HepG2 (cell line): Measurements from ENCODE around the gene TMEM221. TPM values are rescaled to one million over a fixed set of nuclear protein-coding genes. Genes with fewer than 3 reads are reported as not detected.

Source experiments
- EZH2 ChIP-seq: conservative IDR thresholded peaks from 2 replicates; pipeline ENCODE4 v1.6.1; 2012; ENCODE audit warnings: mild to moderate bottlenecking, low read depth, low read length, moderate library complexity
- NFKBIZ ChIP-seq: IDR thresholded peaks from 2 replicates; pipeline ENCODE4 v1.6.1; 2018; ENCODE audit warnings: missing genetic modification reagents, missing compliant biosample characterization
- NR2F1 ChIP-seq, 2 experiments: fragments of 450-650 bp in 1 of 2; formaldehyde crosslinking in 1 of 2; IDR thresholded peaks; 2 replicates each; pipeline versions ENCODE4 v1.5.0 to v1.6.1; 2016 to 2020; ENCODE audit warnings: mild to moderate bottlenecking in 1 of 2, missing compliant biosample characterization in 1 of 2, missing genetic modification reagents in 1 of 2, moderate library complexity in 1 of 2
- PAF1 ChIP-seq: IDR thresholded peaks from 2 replicates; pipeline ENCODE4 v1.6.1; 2016; ENCODE audit warnings: missing genetic modification reagents, missing compliant biosample characterization
- PHF20 ChIP-seq: sonication (generic); formaldehyde crosslinking; IDR thresholded peaks from 2 replicates; pipeline ENCODE4 v1.5.0; 2020; ENCODE audit warnings: mild to moderate bottlenecking, missing genetic modification reagents
- SMARCC2 ChIP-seq: fragments of 450-650 bp; IDR thresholded peaks from 2 replicates; pipeline ENCODE4 v1.6.1; 2017; ENCODE audit warnings: antibody characterized with exemption, mild to moderate bottlenecking
- SRF ChIP-seq: IDR thresholded peaks from 2 replicates; pipeline ENCODE4 v1.6.1; 2011; ENCODE audit warnings: mild to moderate bottlenecking, low read depth, low read length, moderate library complexity
- ZFX ChIP-seq: sonication (generic); formaldehyde crosslinking; IDR thresholded peaks from 2 replicates; pipeline ENCODE4 v1.4.0; 2020; ENCODE audit warnings: mild to moderate bottlenecking, low read depth, missing genetic modification reagents, moderate library complexity
- ZNF224 ChIP-seq: sonication (generic); formaldehyde crosslinking; IDR thresholded peaks from 2 replicates; pipeline ENCODE4 v1.5.0; 2020; ENCODE audit warnings: mild to moderate bottlenecking, missing genetic modification reagents
- ZNF430 ChIP-seq: sonication (generic); formaldehyde crosslinking; IDR thresholded peaks from 2 replicates; pipeline ENCODE4 v1.9.0; 2021; ENCODE audit warnings: mild to moderate bottlenecking, missing genetic modification reagents
- ZNF644 ChIP-seq: IDR thresholded peaks from 2 replicates; pipeline ENCODE4 v1.6.1; 2016; ENCODE audit warnings: low read depth
- ZNF678 ChIP-seq: sonication (generic); formaldehyde crosslinking; IDR thresholded peaks from 2 replicates; pipeline ENCODE4 v1.4.0; 2020; ENCODE audit warnings: mild to moderate bottlenecking, missing genetic modification reagents
- ZSCAN20 ChIP-seq: sonication (generic); formaldehyde crosslinking; IDR thresholded peaks from 2 replicates; pipeline ENCODE4 v1.4.0; 2020; ENCODE audit warnings: missing genetic modification reagents, mild to moderate bottlenecking, borderline replicate concordance
- polyA plus RNA-seq, 8 experiments: library from polyadenylated mRNA; depleted of rRNA in 3 of 8; stranded (reverse) in 7 of 8; unstranded in 1 of 8; fragments of >200 nt; fragmentation: Illumina TruSeq in 4 of 8; extraction: Trizol in 4 of 8; gene quantifications; 2 replicates each; pipeline versions ENCODE4 v1.2.1 to v1.2.3, GENCODE V29; 2011 to 2016; ENCODE audit warnings: low read depth in 4 of 8, missing spikeins in 1 of 8, mixed read lengths in 1 of 8; ENCODE audit not compliant: insufficient read depth in 1 of 8
- total RNA-seq, 5 experiments: library from RNA; depleted of rRNA; stranded (reverse); fragments of >200 nt; fragmentation: Illumina TruSeq; extraction: Trizol; gene quantifications; 2 replicates each; pipeline ENCODE4 v1.2.3, GENCODE V29; 2016; ENCODE audit warnings: low read depth in 1 of 5
- TF ChIP-seq, protein P1 (sequence below): sonication (generic); formaldehyde crosslinking; IDR thresholded peaks from 2 replicates; pipeline ENCODE4 v1.5.0; 2020; ENCODE audit warnings: missing genetic modification reagents
- TF ChIP-seq, protein P2 (sequence below): sonication (generic); formaldehyde crosslinking; IDR thresholded peaks from 2 replicates; pipeline ENCODE4 v1.5.0; 2020; ENCODE audit warnings: mild to moderate bottlenecking, missing genetic modification reagents
- TF ChIP-seq, protein P3 (sequence below): sonication (generic); formaldehyde crosslinking; IDR thresholded peaks from 2 replicates; pipeline ENCODE4 v1.4.0; 2020; ENCODE audit warnings: low read depth, mild to moderate bottlenecking, missing genetic modification reagents
- TF ChIP-seq, protein P4 (sequence below): IDR thresholded peaks from 2 replicates; pipeline ENCODE4 v1.6.1; 2016
- TF ChIP-seq, protein P5 (sequence below): sonication (generic); formaldehyde crosslinking; IDR thresholded peaks from 2 replicates; pipeline ENCODE4 v1.4.0; 2020; ENCODE audit warnings: missing genetic modification reagents
- TF ChIP-seq, protein P6 (sequence below): sonication (generic); formaldehyde crosslinking; IDR thresholded peaks from 2 replicates; pipeline ENCODE4 v1.4.0; 2020; ENCODE audit warnings: mild to moderate bottlenecking, missing genetic modification reagents, borderline replicate concordance

The TMEM221 gene
- total and polyA plus RNA-seq, 2 of the 13 experiments (the other 11 are each of a cell fraction or from before 2014, with no cell fraction given) = 0.33 to 0.77 TPM

DNA sequence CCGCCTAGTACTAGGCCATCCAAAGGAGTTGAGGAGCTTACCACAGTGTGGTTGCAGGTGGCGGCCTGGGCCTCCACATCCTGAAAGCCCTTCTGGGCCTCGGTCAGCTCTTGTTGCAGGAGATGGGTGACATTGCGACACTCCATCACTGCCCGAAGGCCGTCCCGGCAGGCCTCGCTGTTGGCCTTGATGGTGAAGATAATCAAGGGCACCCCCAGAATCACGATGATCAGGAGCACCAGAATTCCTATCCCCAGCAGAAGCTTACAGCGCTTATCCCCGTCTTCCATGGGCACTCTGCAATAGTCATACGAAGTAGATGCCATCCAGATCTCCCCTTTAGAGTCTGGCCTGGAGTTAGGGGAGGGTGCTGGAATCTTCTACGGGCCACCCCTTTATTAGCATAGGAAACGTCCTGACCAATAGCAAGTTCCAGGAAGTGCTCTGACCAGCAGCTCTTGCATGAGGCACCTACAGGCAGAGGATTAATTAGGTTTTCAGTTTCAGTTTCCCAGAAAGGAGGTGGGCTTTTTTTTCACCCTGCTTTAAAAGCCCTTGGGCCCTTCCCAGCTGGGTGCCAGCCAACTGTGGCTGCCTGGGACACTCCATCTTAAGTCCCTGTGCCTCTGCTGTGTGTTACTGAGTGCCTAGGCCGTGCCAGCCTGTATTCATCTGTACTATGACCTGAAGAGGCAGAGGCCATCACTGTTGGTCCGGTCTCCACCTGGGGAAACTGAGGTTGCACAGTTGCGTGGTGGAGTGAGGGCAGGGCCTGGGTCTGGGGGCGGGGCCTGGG lies 43.0 kb downstream of the TMEM221 start, which contains the start of gene BST2 (continued):
- TF ChIP-seq, protein P1, sequence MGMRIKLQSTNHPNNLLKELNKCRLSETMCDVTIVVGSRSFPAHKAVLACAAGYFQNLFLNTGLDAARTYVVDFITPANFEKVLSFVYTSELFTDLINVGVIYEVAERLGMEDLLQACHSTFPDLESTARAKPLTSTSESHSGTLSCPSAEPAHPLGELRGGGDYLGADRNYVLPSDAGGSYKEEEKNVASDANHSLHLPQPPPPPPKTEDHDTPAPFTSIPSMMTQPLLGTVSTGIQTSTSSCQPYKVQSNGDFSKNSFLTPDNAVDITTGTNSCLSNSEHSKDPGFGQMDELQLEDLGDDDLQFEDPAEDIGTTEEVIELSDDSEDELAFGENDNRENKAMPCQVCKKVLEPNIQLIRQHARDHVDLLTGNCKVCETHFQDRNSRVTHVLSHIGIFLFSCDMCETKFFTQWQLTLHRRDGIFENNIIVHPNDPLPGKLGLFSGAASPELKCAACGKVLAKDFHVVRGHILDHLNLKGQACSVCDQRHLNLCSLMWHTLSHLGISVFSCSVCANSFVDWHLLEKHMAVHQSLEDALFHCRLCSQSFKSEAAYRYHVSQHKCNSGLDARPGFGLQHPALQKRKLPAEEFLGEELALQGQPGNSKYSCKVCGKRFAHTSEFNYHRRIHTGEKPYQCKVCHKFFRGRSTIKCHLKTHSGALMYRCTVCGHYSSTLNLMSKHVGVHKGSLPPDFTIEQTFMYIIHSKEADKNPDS (CRISPR knock-in tag) = no peak
- TF ChIP-seq ZNF644 (CRISPR knock-in tag) (no peak), PAF1 (no peak), NFKBIZ (no peak; the same call in 1 of the 2 replicates), SRF (no peak), PHF20 (CRISPR knock-in tag) (peak; percentile 62), SMARCC2 (no peak), ZNF678 (CRISPR knock-in tag) (no peak), ZSCAN20 (CRISPR knock-in tag) (no peak), NR2F1 (CRISPR knock-in tag; IDR thresholded peaks at IDR 0.05) (no peak), ZFX (CRISPR knock-in tag) (peak; percentile 98), EZH2 (no peak), ZNF224 (CRISPR knock-in tag) (no peak), ZNF430 (CRISPR knock-in tag) (peak; percentile 20; the same call in 1 of the 2 replicates)
- TF ChIP-seq, protein P2, sequence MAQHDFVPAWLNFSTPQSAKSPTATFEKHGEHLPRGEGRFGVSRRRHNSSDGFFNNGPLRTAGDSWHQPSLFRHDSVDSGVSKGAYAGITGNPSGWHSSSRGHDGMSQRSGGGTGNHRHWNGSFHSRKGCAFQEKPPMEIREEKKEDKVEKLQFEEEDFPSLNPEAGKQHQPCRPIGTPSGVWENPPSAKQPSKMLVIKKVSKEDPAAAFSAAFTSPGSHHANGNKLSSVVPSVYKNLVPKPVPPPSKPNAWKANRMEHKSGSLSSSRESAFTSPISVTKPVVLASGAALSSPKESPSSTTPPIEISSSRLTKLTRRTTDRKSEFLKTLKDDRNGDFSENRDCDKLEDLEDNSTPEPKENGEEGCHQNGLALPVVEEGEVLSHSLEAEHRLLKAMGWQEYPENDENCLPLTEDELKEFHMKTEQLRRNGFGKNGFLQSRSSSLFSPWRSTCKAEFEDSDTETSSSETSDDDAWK (CRISPR knock-in tag) = no peak
- TF ChIP-seq, protein P3, sequence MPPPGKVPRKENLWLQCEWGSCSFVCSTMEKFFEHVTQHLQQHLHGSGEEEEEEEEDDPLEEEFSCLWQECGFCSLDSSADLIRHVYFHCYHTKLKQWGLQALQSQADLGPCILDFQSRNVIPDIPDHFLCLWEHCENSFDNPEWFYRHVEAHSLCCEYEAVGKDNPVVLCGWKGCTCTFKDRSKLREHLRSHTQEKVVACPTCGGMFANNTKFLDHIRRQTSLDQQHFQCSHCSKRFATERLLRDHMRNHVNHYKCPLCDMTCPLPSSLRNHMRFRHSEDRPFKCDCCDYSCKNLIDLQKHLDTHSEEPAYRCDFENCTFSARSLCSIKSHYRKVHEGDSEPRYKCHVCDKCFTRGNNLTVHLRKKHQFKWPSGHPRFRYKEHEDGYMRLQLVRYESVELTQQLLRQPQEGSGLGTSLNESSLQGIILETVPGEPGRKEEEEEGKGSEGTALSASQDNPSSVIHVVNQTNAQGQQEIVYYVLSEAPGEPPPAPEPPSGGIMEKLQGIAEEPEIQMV = no peak; the same call in 1 of the 2 replicates
- TF ChIP-seq, protein P4, sequence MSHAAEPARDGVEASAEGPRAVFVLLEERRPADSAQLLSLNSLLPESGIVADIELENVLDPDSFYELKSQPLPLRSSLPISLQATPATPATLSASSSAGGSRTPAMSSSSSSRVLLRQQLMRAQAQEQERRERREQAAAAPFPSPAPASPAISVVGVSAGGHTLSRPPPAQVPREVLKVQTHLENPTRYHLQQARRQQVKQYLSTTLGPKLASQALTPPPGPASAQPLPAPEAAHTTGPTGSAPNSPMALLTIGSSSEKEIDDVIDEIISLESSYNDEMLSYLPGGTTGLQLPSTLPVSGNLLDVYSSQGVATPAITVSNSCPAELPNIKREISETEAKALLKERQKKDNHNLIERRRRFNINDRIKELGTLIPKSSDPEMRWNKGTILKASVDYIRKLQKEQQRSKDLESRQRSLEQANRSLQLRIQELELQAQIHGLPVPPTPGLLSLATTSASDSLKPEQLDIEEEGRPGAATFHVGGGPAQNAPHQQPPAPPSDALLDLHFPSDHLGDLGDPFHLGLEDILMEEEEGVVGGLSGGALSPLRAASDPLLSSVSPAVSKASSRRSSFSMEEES = no peak
- TF ChIP-seq, protein P5, sequence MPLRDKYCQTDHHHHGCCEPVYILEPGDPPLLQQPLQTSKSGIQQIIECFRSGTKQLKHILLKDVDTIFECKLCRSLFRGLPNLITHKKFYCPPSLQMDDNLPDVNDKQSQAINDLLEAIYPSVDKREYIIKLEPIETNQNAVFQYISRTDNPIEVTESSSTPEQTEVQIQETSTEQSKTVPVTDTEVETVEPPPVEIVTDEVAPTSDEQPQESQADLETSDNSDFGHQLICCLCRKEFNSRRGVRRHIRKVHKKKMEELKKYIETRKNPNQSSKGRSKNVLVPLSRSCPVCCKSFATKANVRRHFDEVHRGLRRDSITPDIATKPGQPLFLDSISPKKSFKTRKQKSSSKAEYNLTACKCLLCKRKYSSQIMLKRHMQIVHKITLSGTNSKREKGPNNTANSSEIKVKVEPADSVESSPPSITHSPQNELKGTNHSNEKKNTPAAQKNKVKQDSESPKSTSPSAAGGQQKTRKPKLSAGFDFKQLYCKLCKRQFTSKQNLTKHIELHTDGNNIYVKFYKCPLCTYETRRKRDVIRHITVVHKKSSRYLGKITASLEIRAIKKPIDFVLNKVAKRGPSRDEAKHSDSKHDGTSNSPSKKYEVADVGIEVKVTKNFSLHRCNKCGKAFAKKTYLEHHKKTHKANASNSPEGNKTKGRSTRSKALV = peak; percentile 58
- TF ChIP-seq, protein P6, sequence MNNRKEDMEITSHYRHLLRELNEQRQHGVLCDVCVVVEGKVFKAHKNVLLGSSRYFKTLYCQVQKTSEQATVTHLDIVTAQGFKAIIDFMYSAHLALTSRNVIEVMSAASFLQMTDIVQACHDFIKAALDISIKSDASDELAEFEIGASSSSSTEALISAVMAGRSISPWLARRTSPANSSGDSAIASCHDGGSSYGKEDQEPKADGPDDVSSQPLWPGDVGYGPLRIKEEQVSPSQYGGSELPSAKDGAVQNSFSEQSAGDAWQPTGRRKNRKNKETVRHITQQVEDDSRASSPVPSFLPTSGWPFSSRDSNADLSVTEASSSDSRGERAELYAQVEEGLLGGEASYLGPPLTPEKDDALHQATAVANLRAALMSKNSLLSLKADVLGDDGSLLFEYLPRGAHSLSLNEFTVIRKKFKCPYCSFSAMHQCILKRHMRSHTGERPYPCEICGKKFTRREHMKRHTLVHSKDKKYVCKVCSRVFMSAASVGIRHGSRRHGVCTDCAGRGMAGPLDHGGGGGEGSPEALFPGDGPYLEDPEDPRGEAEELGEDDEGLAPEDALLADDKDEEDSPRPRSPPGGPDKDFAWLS (CRISPR knock-in tag) = 0 out of 2 replicates have a peak, but pooled peaks have one; percentile 25
